ENCODE measurements around the gene FABP1.

- no peak for TF ChIP-seq CTCF (IDR thresholded peaks at IDR 0.05)
- no peak for TF ChIP-seq POLR2A (IDR thresholded peaks at IDR 0.05)
These were observed 42.6 kb upstream of the FABP1 start for GRCh38 chr2:88170472-88170892.
